Testis (tissue), 2 donors: ENCODE measurements around the gene TMEM236.

ENCODE experiments used
- CTCF ChIP-seq, 3 experiments: fragments of 450-650 bp in 2 of 3; fragments of 200-600 bp in 1 of 3; sonication (generic) in 1 of 3; IDR thresholded peaks; one replicate each; pipeline ENCODE4 v1.5.1; 2016 to 2019; ENCODE audit warnings: antibody characterized with exemption in 3 of 3, mild to moderate bottlenecking in 2 of 3, moderate library complexity in 1 of 3
- POLR2A ChIP-seq: fragments of 450-650 bp; IDR thresholded peaks from one replicate; pipeline ENCODE4 v1.6.1; 2017; ENCODE audit warnings: antibody characterized with exemption, mild to moderate bottlenecking, moderate library complexity

GRCh38 chr10:17764142-17764541 lies 12.1 kb downstream of the TMEM236 start:
- TF ChIP-seq POLR2A (no peak), CTCF (IDR thresholded peaks at IDR 0.05) (no peak)
